NB4 (cell line): ENCODE results near the gene CHRNA1.
"Not testable (repeated sequence)": the region's sequence is repeated elsewhere in the genome, so short reads cannot be mapped to it uniquely, and the experiment has no call there.

ENCODE experiments used
- CTCF ChIP-seq: IDR thresholded peaks from one replicate; pipeline ENCODE4 v1.5.1; 2012; ENCODE audit warnings: low read depth, low read length
- POLR2A ChIP-seq: IDR thresholded peaks from 2 replicates; pipeline ENCODE4 v1.6.1; 2011; ENCODE audit warnings: mild to moderate bottlenecking; ENCODE audit not compliant: insufficient read length; ENCODE audit errors: extremely low read depth
- TF ChIP-seq, protein P1 (sequence below): IDR thresholded peaks from 2 replicates; pipeline ENCODE4 v1.6.1; 2011; ENCODE audit warnings: low read depth, low read length

DNA sequence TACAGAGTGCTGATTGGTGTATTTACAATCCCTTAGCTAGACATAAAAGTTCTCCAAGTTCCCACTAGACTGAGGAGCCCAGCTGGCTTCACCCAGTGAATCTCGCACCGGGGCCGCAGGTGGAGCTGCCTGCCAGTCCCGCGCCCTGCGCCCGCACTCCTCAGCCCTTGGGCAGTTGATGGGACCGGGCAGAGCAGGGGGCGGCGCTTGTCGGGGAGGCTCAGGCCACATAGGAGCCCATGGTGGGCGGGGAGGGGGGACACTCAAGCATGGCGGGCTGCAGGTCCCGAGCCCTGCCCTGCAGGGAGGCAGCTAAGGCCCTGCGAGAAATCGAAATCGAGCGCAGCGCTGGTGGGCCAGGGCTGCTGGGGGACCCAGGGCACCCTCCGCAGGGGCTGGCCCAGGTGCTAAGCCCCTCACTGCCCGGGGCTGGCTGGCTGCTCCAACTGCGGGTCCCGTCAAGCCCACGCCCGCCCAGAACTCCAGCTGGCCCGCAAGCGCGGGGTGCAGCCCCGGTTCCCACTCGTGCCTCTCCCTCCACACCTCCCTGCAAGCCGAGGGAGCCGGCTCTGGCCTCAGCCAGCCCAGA is 54.8 kb downstream of the CHRNA1 start:
- TF ChIP-seq POLR2A, CTCF: not testable (repeated sequence)
- TF ChIP-seq, protein P1, sequence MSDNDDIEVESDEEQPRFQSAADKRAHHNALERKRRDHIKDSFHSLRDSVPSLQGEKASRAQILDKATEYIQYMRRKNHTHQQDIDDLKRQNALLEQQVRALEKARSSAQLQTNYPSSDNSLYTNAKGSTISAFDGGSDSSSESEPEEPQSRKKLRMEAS = not testable (repeated sequence)
